ENCODE data around the gene DDX1. TPM values are rescaled to one million over a fixed set of nuclear protein-coding genes. Genes with fewer than 3 reads are reported as not detected.

DDX1 gene
- total and polyA plus RNA-seq, 10 of the 15 experiments (the other 5 are each of a cell fraction or from before 2014, with no cell fraction given): 53.2 to 134 (median 85.6) TPM

- Histone ChIP-seq H3K79me2 (ENCODE audit: control insufficient read depth, insufficient read depth, low read length) (no peaks in the 10 kb centered on the region), H3K4me2 (ENCODE audit: control insufficient read depth, insufficient read depth) (no peak overlapping the region), H4K20me1 (ENCODE audit: control insufficient read depth, insufficient read depth) (no peaks in the 10 kb centered on the region), H2AFZ (ENCODE audit: control insufficient read depth, low read depth, low read length) (no peak overlapping the region), H3K4me3 (no peak overlapping the region), H3K27ac (ENCODE audit: control insufficient read depth, insufficient read depth) (no peak overlapping the region), H3K27me3 (replicated peaks in 1 of 2; ENCODE audit: control insufficient read depth in 2 of 2, insufficient read depth in 2 of 2, low read length in 1 of 2) (no peaks in the 10 kb centered on the region; a peak in 2 of 4 replicates), H3K9ac (ENCODE audit: control insufficient read depth, insufficient read depth, low read length) (no peak overlapping the region), H3K9me3 (replicated peaks; ENCODE audit: control insufficient read depth, insufficient read depth, low read length) (no peaks in the 10 kb centered on the region), H3K36me3 (ENCODE audit: control insufficient read depth in 2 of 2, insufficient read depth in 2 of 2, low read length in 1 of 2) (no peaks in the 10 kb centered on the region), H3K4me1 (ENCODE audit: control insufficient read depth, insufficient read depth, low read length) (no peaks in the 10 kb centered on the region)
- DNase-seq (ENCODE audit: low read depth, low spot score) (no peak), FAIRE-seq (no peak), ATAC-seq (no peak)
- RAD21 ChIA-PET (ENCODE audit: unreplicated experiment): no interaction called here
- SMC1A ChIA-PET (ENCODE audit: uncharacterized antibody, unreplicated experiment): no interaction called here
- no peak for TF ChIP-seq POU2F2 (IDR thresholded peaks at IDR 0.05; ENCODE audit: borderline replicate concordance, low read depth, low read length)
- TF ChIP-seq, protein P1, sequence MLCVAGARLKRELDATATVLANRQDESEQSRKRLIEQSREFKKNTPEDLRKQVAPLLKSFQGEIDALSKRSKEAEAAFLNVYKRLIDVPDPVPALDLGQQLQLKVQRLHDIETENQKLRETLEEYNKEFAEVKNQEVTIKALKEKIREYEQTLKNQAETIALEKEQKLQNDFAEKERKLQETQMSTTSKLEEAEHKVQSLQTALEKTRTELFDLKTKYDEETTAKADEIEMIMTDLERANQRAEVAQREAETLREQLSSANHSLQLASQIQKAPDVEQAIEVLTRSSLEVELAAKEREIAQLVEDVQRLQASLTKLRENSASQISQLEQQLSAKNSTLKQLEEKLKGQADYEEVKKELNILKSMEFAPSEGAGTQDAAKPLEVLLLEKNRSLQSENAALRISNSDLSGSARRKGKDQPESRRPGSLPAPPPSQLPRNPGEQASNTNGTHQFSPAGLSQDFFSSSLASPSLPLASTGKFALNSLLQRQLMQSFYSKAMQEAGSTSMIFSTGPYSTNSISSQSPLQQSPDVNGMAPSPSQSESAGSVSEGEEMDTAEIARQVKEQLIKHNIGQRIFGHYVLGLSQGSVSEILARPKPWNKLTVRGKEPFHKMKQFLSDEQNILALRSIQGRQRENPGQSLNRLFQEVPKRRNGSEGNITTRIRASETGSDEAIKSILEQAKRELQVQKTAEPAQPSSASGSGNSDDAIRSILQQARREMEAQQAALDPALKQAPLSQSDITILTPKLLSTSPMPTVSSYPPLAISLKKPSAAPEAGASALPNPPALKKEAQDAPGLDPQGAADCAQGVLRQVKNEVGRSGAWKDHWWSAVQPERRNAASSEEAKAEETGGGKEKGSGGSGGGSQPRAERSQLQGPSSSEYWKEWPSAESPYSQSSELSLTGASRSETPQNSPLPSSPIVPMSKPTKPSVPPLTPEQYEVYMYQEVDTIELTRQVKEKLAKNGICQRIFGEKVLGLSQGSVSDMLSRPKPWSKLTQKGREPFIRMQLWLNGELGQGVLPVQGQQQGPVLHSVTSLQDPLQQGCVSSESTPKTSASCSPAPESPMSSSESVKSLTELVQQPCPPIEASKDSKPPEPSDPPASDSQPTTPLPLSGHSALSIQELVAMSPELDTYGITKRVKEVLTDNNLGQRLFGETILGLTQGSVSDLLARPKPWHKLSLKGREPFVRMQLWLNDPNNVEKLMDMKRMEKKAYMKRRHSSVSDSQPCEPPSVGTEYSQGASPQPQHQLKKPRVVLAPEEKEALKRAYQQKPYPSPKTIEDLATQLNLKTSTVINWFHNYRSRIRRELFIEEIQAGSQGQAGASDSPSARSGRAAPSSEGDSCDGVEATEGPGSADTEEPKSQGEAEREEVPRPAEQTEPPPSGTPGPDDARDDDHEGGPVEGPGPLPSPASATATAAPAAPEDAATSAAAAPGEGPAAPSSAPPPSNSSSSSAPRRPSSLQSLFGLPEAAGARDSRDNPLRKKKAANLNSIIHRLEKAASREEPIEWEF (IDR thresholded peaks at IDR 0.05; ENCODE audit: insufficient replicate concordance, low read depth, low read length): no peak
- POLR2A ChIA-PET: no interaction called here
- CTCF ChIA-PET: interaction anchor here (1.0 kb wide), 1 partner anchor 20 kb away, joined by 3 read pairs; no protein-coding TSS in a partner anchor
- no TSS peak for BruUV-seq (replicated peaks)
- 48% methylated on average over 31 of the region's 31 CpGs for WGBS (ENCODE audit: insufficient coverage, insufficient replicate concordance, low lambda C conversion rate, missing lambda C conversion rate)
- in situ Hi-C loops (cut with MboI) (no loop called here), intact Hi-C loops (cut with micrococcal nuclease; ENCODE audit: unreplicated experiment) (no loop called here)
These were observed 62.4 kb downstream of the DDX1 start for GRCh38 chr2:15653806-15654726.
